Measurements from ENCODE around the gene CPLX3.

DNA sequence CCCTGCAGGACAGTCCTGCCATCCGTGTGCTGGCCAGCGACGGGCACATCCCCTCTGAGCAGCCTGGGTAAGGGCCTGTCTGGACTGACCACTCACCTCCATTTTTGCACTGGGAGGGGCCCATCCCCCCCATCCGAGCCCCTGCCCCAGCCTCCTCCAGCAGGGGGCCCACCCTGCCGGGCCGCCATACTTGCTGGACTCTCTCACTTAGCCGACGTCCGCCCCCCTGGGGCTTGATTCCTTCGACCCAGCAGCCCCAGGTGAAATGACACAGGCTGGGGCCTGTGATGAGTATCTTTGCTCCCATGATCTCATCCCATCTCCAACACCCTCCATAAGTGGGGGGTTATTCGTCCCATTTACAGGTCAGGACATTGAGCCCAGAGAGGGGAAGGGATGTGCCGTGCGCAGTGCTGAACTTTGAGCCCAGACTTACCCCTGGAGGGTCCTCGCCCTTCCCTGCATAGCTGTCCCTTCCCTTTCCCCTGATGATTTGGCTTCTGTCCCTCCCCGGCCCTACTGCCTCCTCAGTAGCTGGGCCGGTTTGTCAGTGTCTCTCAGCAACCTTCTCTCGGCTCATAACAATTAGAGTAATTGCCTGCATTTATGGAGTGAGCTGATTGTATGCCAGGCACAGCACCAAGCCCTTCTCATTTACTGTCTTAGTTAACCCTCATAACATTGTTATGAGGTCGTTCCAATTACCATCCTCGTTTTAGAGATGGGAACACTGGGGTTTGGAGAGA is 9.6 kb upstream of the CPLX3 start:
- TF ChIP-seq, protein P1, sequence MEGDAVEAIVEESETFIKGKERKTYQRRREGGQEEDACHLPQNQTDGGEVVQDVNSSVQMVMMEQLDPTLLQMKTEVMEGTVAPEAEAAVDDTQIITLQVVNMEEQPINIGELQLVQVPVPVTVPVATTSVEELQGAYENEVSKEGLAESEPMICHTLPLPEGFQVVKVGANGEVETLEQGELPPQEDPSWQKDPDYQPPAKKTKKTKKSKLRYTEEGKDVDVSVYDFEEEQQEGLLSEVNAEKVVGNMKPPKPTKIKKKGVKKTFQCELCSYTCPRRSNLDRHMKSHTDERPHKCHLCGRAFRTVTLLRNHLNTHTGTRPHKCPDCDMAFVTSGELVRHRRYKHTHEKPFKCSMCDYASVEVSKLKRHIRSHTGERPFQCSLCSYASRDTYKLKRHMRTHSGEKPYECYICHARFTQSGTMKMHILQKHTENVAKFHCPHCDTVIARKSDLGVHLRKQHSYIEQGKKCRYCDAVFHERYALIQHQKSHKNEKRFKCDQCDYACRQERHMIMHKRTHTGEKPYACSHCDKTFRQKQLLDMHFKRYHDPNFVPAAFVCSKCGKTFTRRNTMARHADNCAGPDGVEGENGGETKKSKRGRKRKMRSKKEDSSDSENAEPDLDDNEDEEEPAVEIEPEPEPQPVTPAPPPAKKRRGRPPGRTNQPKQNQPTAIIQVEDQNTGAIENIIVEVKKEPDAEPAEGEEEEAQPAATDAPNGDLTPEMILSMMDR (IDR thresholded peaks at IDR 0.05): no peak
- no peak for TF ChIP-seq POLR2AphosphoS5 (IDR thresholded peaks at IDR 0.05)
- TF ChIP-seq EP300 (IDR thresholded peaks at IDR 0.05): no peak

Data from esophagus muscularis mucosa (tissue), 4 donors.